ENCODE measurements around the gene ADGRG7.

ADGRG7 gene

GRCh38 chr3:100702082-100702979, 92.9 kb downstream of the ADGRG7 start:
- no peak for DNase-seq

- DNase-seq = no peak
Observed at GRCh38 chr3:100702980-100703345, 93.6 kb downstream of the ADGRG7 start.

- DNase-seq = no peak
Observed at GRCh38 chr3:100703865-100704264, 94.5 kb downstream of the ADGRG7 start.

GRCh38 chr3:100706365-100706764, 97.0 kb downstream of the ADGRG7 start:
- DNase-seq = no peak

GRCh38 chr3:100708644-100708988, 99.2 kb downstream of the ADGRG7 start:
- DNase-seq = no peak

- DNase-seq = peak; percentile 99
Observed at GRCh38 chr3:100708989-100709841, 99.8 kb downstream of the ADGRG7 start, which contains the start of gene TFG. Gene TFG, plus strand, starts transcription at chr3:100709494. Its CDS starts 4,192 bp downstream, at chr3:100713686.

GRCh38 chr3:100709842-100710260, 100.5 kb downstream of the ADGRG7 start:
- DNase-seq = peak; percentile 86

GRCh38 chr3:100710261-100710968, 101.0 kb downstream of the ADGRG7 start:
- DNase-seq = peak; percentile 53

- DNase-seq = no peak
Observed at GRCh38 chr3:100715176-100715575, 105.8 kb downstream of the ADGRG7 start.

GRCh38 chr3:100717063-100717462, 107.7 kb downstream of the ADGRG7 start:
- DNase-seq = no peak

GRCh38 chr3:100717637-100718487, 108.5 kb downstream of the ADGRG7 start:
- no peak for DNase-seq

- DNase-seq = peak; percentile 44
Observed at GRCh38 chr3:100719136-100719535, 109.7 kb downstream of the ADGRG7 start.

- DNase-seq = peak; percentile 51
Observed at GRCh38 chr3:100720426-100720825, 111.0 kb downstream of the ADGRG7 start.

GRCh38 chr3:100725935-100726513, 116.6 kb downstream of the ADGRG7 start:
- no peak for DNase-seq

GRCh38 chr3:100726706-100727105, 117.3 kb downstream of the ADGRG7 start:
- DNase-seq = no peak

GRCh38 chr3:100730524-100730923, 121.1 kb downstream of the ADGRG7 start:
- DNase-seq = no peak

- no peak for DNase-seq
Observed at GRCh38 chr3:100732435-100732834, 123.0 kb downstream of the ADGRG7 start.

- peak; percentile 31 for DNase-seq
Observed at GRCh38 chr3:100737334-100737733, 127.9 kb downstream of the ADGRG7 start.

- DNase-seq = no peak
Observed at GRCh38 chr3:100740207-100740606, 130.8 kb downstream of the ADGRG7 start.

- DNase-seq = no peak
Observed at GRCh38 chr3:100743535-100743934, 134.1 kb downstream of the ADGRG7 start.

- no peak for DNase-seq
Observed at GRCh38 chr3:100744671-100745070, 135.3 kb downstream of the ADGRG7 start.

Measured in eye (tissue), 1 donor.